Gastrocnemius medialis (tissue), 4 donors: ENCODE data around the gene TSHZ3.

Experiments used
- CTCF ChIP-seq, 5 experiments: fragments of 450-650 bp in 3 of 5; fragments of 200-600 bp in 2 of 5; sonication (generic) in 2 of 5; IDR thresholded peaks in 4 of 5; conservative IDR thresholded peaks in 1 of 5; 1 replicate in 4 of 5; 2 replicates in 1 of 5; pipeline ENCODE4 v1.5.1; 2016 to 2019; ENCODE audit warnings: antibody characterized with exemption in 5 of 5, mild to moderate bottlenecking in 3 of 5, moderate library complexity in 3 of 5
- POLR2A ChIP-seq, 2 donors: fragments of 450-650 bp; IDR thresholded peaks; one replicate each; pipeline ENCODE4 v1.6.1; 2017; ENCODE audit warnings: antibody characterized with exemption in 2 of 2, mild to moderate bottlenecking in 2 of 2, moderate library complexity in 2 of 2

GRCh38 chr19:31339411-31339810 is 9.8 kb downstream of the TSHZ3 start:
- TF ChIP-seq CTCF (IDR thresholded peaks at IDR 0.05 in 4 of 5, conservative IDR thresholded peaks at IDR 0.05 in 1 of 5) (no peak), POLR2A (IDR thresholded peaks at IDR 0.05) (no peak)
